HepG2 (cell line): ENCODE measurements around the gene TBC1D5.

Experiments
- FOXK2 ChIP-seq: fragments of 450-650 bp; IDR thresholded peaks from 2 replicates; pipeline ENCODE4 v1.6.1; 2016
- FOXM1 ChIP-seq: sonication (generic); formaldehyde crosslinking; IDR thresholded peaks from 2 replicates; pipeline ENCODE4 v1.5.0; 2020; ENCODE audit warnings: missing genetic modification reagents
- GABPA ChIP-seq, 2 experiments: IDR thresholded peaks; 2 replicates each; pipeline ENCODE4 v1.6.1; 2011 to 2016; ENCODE audit warnings: low read depth in 2 of 2, low read length in 1 of 2, missing biosample characterization in 1 of 2, missing genetic modification characterization in 1 of 2
- PHF20 ChIP-seq: sonication (generic); formaldehyde crosslinking; IDR thresholded peaks from 2 replicates; pipeline ENCODE4 v1.5.0; 2020; ENCODE audit warnings: mild to moderate bottlenecking, missing genetic modification reagents
- POLR2A ChIP-seq, 2 experiments: IDR thresholded peaks; 2 replicates each; pipeline ENCODE4 v1.6.1; 2011; ENCODE audit warnings: low read depth in 2 of 2, low read length in 2 of 2, mild to moderate bottlenecking in 1 of 2, moderate library complexity in 1 of 2; ENCODE audit not compliant: insufficient read depth in 1 of 2
- POLR2AphosphoS5 ChIP-seq: IDR thresholded peaks from 2 replicates; pipeline ENCODE4 v1.6.1; 2012; ENCODE audit warnings: low read depth, low read length
- TOE1 ChIP-seq: sonication (generic); formaldehyde crosslinking; IDR thresholded peaks from 2 replicates; pipeline ENCODE4 v1.4.0; 2020; ENCODE audit warnings: mild to moderate bottlenecking, missing genetic modification reagents
- ZFP1 ChIP-seq: IDR thresholded peaks from 2 replicates; pipeline ENCODE4 v1.6.1; 2016
- ZNF605 ChIP-seq: sonication (generic); formaldehyde crosslinking; IDR thresholded peaks from 2 replicates; pipeline ENCODE4 v1.8.0; 2022; ENCODE audit warnings: mild to moderate bottlenecking, missing genetic modification reagents
- TF ChIP-seq, protein P1 (sequence below): IDR thresholded peaks from 2 replicates; pipeline ENCODE4 v1.6.1; 2016
- TF ChIP-seq, protein P2 (sequence below): sonication (generic); formaldehyde crosslinking; IDR thresholded peaks from 2 replicates; pipeline ENCODE4 v1.5.0; 2020; ENCODE audit warnings: mild to moderate bottlenecking, missing genetic modification reagents, moderate library complexity

DNA sequence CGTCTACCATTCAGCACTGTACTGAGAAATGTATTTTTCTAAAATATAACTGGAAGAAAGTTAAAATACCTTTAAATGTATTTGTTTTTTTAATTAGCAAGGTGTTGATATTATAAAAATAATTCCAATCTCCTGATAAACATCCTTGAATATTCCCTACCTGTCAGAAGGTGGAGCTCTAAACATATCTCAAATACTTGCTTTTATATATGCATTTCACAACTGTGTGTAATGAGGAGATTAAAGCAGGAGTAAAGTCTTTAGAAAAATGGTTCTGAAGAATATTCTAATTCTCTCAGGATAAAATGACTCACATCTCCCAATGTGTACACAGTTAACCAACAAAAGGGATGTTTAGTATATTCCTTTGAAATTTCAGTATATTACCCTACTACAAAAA, 434.9 kb downstream of the TBC1D5 start:
- no peak for TF ChIP-seq FOXK2
- TF ChIP-seq GABPA (IDR thresholded peaks at IDR 0.05; ENCODE audit: low read depth, low read length) = no peak
- TF ChIP-seq GABPA (CRISPR knock-in tag; IDR thresholded peaks at IDR 0.05; ENCODE audit: low read depth) = no peak
- TF ChIP-seq, protein P1, sequence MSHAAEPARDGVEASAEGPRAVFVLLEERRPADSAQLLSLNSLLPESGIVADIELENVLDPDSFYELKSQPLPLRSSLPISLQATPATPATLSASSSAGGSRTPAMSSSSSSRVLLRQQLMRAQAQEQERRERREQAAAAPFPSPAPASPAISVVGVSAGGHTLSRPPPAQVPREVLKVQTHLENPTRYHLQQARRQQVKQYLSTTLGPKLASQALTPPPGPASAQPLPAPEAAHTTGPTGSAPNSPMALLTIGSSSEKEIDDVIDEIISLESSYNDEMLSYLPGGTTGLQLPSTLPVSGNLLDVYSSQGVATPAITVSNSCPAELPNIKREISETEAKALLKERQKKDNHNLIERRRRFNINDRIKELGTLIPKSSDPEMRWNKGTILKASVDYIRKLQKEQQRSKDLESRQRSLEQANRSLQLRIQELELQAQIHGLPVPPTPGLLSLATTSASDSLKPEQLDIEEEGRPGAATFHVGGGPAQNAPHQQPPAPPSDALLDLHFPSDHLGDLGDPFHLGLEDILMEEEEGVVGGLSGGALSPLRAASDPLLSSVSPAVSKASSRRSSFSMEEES (CRISPR knock-in tag) = no peak
- no peak for TF ChIP-seq ZFP1 (CRISPR knock-in tag)
- TF ChIP-seq TOE1 (CRISPR knock-in tag) = no peak
- TF ChIP-seq, protein P2, sequence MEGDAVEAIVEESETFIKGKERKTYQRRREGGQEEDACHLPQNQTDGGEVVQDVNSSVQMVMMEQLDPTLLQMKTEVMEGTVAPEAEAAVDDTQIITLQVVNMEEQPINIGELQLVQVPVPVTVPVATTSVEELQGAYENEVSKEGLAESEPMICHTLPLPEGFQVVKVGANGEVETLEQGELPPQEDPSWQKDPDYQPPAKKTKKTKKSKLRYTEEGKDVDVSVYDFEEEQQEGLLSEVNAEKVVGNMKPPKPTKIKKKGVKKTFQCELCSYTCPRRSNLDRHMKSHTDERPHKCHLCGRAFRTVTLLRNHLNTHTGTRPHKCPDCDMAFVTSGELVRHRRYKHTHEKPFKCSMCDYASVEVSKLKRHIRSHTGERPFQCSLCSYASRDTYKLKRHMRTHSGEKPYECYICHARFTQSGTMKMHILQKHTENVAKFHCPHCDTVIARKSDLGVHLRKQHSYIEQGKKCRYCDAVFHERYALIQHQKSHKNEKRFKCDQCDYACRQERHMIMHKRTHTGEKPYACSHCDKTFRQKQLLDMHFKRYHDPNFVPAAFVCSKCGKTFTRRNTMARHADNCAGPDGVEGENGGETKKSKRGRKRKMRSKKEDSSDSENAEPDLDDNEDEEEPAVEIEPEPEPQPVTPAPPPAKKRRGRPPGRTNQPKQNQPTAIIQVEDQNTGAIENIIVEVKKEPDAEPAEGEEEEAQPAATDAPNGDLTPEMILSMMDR = no peak
- no peak for TF ChIP-seq POLR2A (IDR thresholded peaks at IDR 0.05; ENCODE audit: insufficient read depth in 1 of 2, low read depth in 2 of 2, low read length in 2 of 2)
- TF ChIP-seq ZNF605 (CRISPR knock-in tag) = no peak
- no peak for TF ChIP-seq POLR2AphosphoS5
- TF ChIP-seq PHF20 (CRISPR knock-in tag) = no peak
- no peak for TF ChIP-seq FOXM1 (CRISPR knock-in tag)
